T47D (cell line): ENCODE results near the gene HIRA.
A peak's percentile ranks its signal among the peaks of the same experiment; 100 is the strongest.
"Not testable (repeated sequence)": the region's sequence is repeated elsewhere in the genome, so short reads cannot be mapped to it uniquely, and the experiment has no call there.

ENCODE experiments used
- DNase-seq, 2 experiments: peaks; one replicate each; pipeline versions ENCODE4 v3.0.0 to v3.0.0-alpha.2; 2011 to 2012; ENCODE audit warnings: low read depth in 1 of 2, low spot score in 1 of 2
- JUND ChIP-seq: IDR thresholded peaks from 2 replicates; pipeline ENCODE4 v1.6.1; 2012; ENCODE audit warnings: low read depth
- in situ Hi-C: cut with HindIII; loops from 2 replicates; pipeline ENCODE4 v1.10.0; 2016; ENCODE audit warnings: low sequenced_read_pairs, low pct_unique_long_range_greater_than_20kb

Gene HIRA

DNA sequence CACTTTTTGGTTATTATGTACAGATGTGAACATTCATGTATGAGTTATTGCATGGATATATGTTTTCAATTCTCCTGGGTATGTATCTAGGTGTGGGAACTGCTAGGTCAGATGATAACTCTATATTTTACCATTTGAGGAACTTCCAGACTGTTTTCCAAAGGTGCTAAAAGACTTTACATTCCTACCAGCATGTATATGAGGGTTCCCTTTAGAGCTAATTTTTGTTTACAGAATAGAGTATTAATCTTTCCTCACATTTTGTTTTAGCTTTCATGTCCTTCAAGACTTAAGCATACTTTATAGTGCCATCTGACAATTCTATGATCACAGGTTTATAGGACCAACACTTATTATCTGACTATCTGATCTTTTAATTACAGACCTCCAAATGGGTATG, 59.6 kb downstream of the HIRA start:
- DNase-seq = no peak
- no peak for TF ChIP-seq JUND
- in situ Hi-C loops = no loop called here

GRCh38 chr22:19368876-19369275, 62.7 kb downstream of the HIRA start:
- in situ Hi-C loops = no loop called here
- TF ChIP-seq JUND = no peak
- DNase-seq = no peak

- DNase-seq = no peak
- no peak for TF ChIP-seq JUND
- in situ Hi-C loops = no loop called here
These were observed 63.7 kb downstream of the HIRA start for GRCh38 chr22:19367763-19368367.

DNA sequence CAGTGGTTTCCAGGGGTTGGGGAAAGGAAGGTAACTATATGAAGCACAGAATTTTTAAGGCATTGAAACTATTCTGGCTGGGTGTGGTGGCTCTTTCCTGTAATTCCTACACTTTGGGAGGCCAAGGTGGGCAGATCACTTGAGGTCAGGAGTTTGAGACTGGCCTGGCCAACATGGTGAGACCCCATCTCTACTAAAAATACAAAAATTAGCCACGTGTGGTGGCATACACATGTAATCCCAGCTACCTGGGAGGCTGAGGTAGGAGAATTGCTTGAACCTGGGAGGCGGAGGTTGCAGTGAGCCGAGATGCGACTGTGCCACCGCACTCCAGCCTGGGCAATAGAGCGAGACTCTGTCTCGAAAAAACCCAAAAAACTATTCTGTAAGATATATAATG, 68.0 kb downstream of the HIRA start:
- DNase-seq, in situ Hi-C loops: not testable (repeated sequence)

DNA sequence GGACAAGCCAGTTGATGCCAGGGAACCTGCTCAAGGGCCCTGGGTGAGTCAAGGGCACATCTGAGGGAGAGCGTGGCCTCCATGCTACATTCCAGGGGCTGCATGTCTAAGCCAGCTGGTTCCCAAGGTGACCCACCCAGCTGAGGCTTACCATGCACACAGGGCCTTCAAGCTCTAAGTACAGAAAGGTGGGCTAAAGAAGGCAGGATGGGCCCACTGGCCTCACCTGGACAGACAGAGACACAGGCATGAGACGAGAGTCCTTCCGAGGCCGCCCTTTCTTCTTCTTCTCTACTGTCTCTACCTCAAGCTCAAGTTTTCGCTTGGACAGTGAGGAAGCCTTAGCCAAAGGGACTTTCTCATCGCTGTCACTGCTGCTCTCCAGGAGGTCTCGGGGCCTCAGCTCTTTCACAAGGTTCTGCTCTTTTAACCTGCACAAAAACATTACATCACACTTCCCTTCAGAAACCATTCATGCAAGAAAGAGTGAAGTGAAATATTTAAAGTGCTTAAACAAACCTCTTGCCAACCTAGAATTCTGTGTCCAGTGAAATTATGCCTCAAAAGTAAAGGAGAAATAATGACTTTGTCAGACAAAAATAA, 69.9 kb downstream of the HIRA start:
- TF ChIP-seq JUND = no peak
- no peak for DNase-seq
- in situ Hi-C loops = no loop called here

- DNase-seq = no peak
- in situ Hi-C loops = no loop called here
- TF ChIP-seq JUND = no peak
These were observed 70.7 kb downstream of the HIRA start for GRCh38 chr22:19360862-19361261.

GRCh38 chr22:19360300-19360792, 71.2 kb downstream of the HIRA start:
- in situ Hi-C loops = no loop called here
- TF ChIP-seq JUND = no peak
- no peak for DNase-seq

DNA sequence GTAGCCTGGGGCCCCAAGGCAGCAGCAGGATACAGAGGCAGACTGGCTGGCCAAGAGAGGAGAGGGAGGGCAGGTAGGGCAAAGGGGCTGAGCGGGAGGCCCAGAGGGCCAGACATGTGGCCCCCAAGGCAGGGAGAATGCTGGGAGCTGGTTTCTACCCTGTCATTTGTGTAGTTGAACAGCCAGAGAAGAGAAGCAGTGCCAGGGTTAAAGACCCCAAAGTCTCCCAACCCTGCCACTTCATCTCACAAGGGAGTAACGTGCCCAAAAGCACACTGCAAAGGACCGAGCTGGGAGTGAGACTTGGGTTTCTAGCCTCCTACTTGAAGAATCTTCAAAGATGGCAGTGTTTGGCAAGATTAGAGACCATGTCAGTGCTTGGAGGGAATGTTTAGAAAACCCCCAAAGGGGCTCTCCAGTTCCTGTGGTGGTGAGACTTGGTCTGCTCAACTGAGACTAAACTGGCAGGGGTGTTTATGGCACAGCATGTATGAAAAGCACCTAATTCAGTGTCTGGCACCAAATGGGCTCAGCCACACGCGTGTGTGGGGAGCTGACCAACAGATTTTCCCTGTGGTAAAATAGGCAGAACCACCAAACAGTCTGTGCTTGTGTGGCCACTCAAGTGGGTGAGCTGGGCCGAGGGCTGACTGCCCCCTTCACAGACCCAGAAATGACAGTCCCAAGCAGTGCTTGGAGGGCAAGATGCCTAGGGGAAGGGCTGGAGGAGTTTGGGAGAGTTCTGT, 71.8 kb downstream of the HIRA start:
- DNase-seq = no peak
- in situ Hi-C loops = no loop called here
- no peak for TF ChIP-seq JUND

GRCh38 chr22:19358703-19359553, 72.6 kb downstream of the HIRA start:
- TF ChIP-seq JUND = no peak
- in situ Hi-C loops = no loop called here
- DNase-seq = no peak

DNA sequence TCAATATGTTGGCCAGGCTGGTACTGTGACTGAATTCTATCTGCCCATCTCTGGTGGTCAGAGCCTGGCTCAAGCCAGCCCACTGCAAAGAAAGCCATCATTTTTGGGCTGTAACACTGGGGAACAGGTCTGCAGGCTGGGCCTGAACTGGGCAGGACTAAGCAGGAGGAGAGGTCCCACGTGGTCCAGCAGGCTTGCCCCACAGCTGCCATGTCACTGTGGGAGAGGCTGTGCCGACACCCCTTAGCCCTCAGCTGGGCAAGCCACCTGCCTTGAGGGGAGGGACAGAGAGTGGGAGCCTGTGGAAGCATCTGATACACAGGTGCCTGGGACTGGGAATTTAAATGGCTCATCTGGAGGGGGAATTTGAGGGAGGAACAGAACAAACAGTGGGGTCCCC, 73.3 kb downstream of the HIRA start:
- no peak for DNase-seq
- no peak for TF ChIP-seq JUND
- in situ Hi-C loops = no loop called here

- DNase-seq = peak in 1 of 2 experiments; percentile 2
- in situ Hi-C loops = no loop called here
These were observed 74.0 kb downstream of the HIRA start for GRCh38 chr22:19357270-19358105.

More at GRCh38 chr22:19357270-19358105, 74.0 kb downstream of the HIRA start:
- no peak for TF ChIP-seq JUND
